Measurements from ENCODE around the gene OXTR. TPM values are rescaled to one million over a fixed set of nuclear protein-coding genes. Genes with fewer than 3 reads are reported as not detected.
A peak's percentile ranks its signal among the peaks of the same experiment; 100 is the strongest.

Gene OXTR
- total and polyA plus RNA-seq, 4 donors: 0.54 to 2.3 (median 0.72) TPM; not detected in 1

- Histone ChIP-seq H3K9me3 (ENCODE audit: control insufficient read depth, low read length) (no peaks in the 10 kb centered on the region), H3K4me3 (ENCODE audit: low read length in 2 of 2) (no peak overlapping the region), H3K27me3 (ENCODE audit: control insufficient read depth in 1 of 2, insufficient read depth in 2 of 2, low read length in 1 of 2) (no peaks in the 10 kb centered on the region), H3K36me3 (ENCODE audit: control insufficient read depth in 1 of 2, insufficient read depth in 2 of 2, low read length in 1 of 2) (no peaks in the 10 kb centered on the region), H3K4me1 (ENCODE audit: control insufficient read depth in 1 of 2, insufficient read depth in 2 of 2, low read length in 2 of 2) (no peaks in the 10 kb centered on the region), H3K27ac (ENCODE audit: low read depth in 1 of 2, low read length in 2 of 2) (no peak overlapping the region)
- 88 to 90% methylated on average over 5 of the region's 5 CpGs for WGBS, 2 donors
- intact Hi-C loops (cut with DNase I): no loop called here
- DNase-seq: peak in 1 of 2 donors; percentile 47
- no peak for ATAC-seq (ENCODE audit: low FRiP score)
Measured at GRCh38 chr3:8739757-8740504, 29.5 kb downstream of the OXTR start.

GRCh38 chr3:8738639-8739038 lies 30.8 kb downstream of the OXTR start:
- no peaks in the 10 kb centered on the region for H3K4me1 ChIP-seq (ENCODE audit: control insufficient read depth in 1 of 2, insufficient read depth in 2 of 2, low read length in 2 of 2)
- DNase-seq: no peak
- no peaks in the 10 kb centered on the region for H3K36me3 ChIP-seq (ENCODE audit: control insufficient read depth in 1 of 2, insufficient read depth in 2 of 2, low read length in 1 of 2)
- intact Hi-C loops (cut with DNase I): no loop called here
- no peak overlapping the region for H3K27ac ChIP-seq (ENCODE audit: low read depth in 1 of 2, low read length in 2 of 2)
- no peak for ATAC-seq (ENCODE audit: low FRiP score)
- H3K4me3 ChIP-seq (ENCODE audit: low read length in 2 of 2): no peak overlapping the region
- no peaks in the 10 kb centered on the region for H3K27me3 ChIP-seq (ENCODE audit: control insufficient read depth in 1 of 2, insufficient read depth in 2 of 2, low read length in 1 of 2)
- H3K9me3 ChIP-seq (ENCODE audit: control insufficient read depth, low read length): no peaks in the 10 kb centered on the region
- WGBS, 2 donors: 65 to 89% methylated on average over 3 of the region's 3 CpGs

- intact Hi-C loops (cut with DNase I): no loop called here
- no peaks in the 10 kb centered on the region for H3K27me3 ChIP-seq (ENCODE audit: control insufficient read depth in 1 of 2, insufficient read depth in 2 of 2, low read length in 1 of 2)
- H3K9me3 ChIP-seq (ENCODE audit: control insufficient read depth, low read length): no peaks in the 10 kb centered on the region
- DNase-seq (no peak), ATAC-seq (ENCODE audit: low FRiP score) (no peak)
- no peaks in the 10 kb centered on the region for H3K36me3 ChIP-seq (ENCODE audit: control insufficient read depth in 1 of 2, insufficient read depth in 2 of 2, low read length in 1 of 2)
- H3K27ac ChIP-seq (ENCODE audit: low read depth in 1 of 2, low read length in 2 of 2): no peak overlapping the region
- no peak overlapping the region for H3K4me3 ChIP-seq (ENCODE audit: low read length in 2 of 2)
- H3K4me1 ChIP-seq (ENCODE audit: control insufficient read depth in 1 of 2, insufficient read depth in 2 of 2, low read length in 2 of 2): no peaks in the 10 kb centered on the region
Measured at GRCh38 chr3:8737823-8738222, 31.6 kb downstream of the OXTR start.

- Histone ChIP-seq H3K4me1 (ENCODE audit: control insufficient read depth in 1 of 2, insufficient read depth in 2 of 2, low read length in 2 of 2) (no peaks in the 10 kb centered on the region), H3K36me3 (ENCODE audit: control insufficient read depth in 1 of 2, insufficient read depth in 2 of 2, low read length in 1 of 2) (no peaks in the 10 kb centered on the region), H3K27me3 (ENCODE audit: control insufficient read depth in 1 of 2, insufficient read depth in 2 of 2, low read length in 1 of 2) (no peaks in the 10 kb centered on the region), H3K27ac (ENCODE audit: low read depth in 1 of 2, low read length in 2 of 2) (no peak overlapping the region), H3K4me3 (ENCODE audit: low read length in 2 of 2) (no peak overlapping the region), H3K9me3 (ENCODE audit: control insufficient read depth, low read length) (no peaks in the 10 kb centered on the region)
- ATAC-seq (ENCODE audit: low FRiP score) (no peak), DNase-seq (no peak)
- intact Hi-C loops (cut with DNase I): no loop called here
- 92 to 99% methylated on average over 4 of the region's 4 CpGs for WGBS, 2 donors
Measured at GRCh38 chr3:8737301-8737700, 32.1 kb downstream of the OXTR start.

- intact Hi-C loops (cut with DNase I): no loop called here
Measured at GRCh38 chr3:8736436-8736835, 33.0 kb downstream of the OXTR start.

GRCh38 chr3:8734908-8735307 lies 34.5 kb downstream of the OXTR start:
- Histone ChIP-seq H3K27ac (ENCODE audit: low read depth in 1 of 2, low read length in 2 of 2) (no peak overlapping the region), H3K9me3 (ENCODE audit: control insufficient read depth, low read length) (no peaks in the 10 kb centered on the region), H3K36me3 (ENCODE audit: control insufficient read depth in 1 of 2, insufficient read depth in 2 of 2, low read length in 1 of 2) (no peaks in the 10 kb centered on the region), H3K27me3 (ENCODE audit: control insufficient read depth in 1 of 2, insufficient read depth in 2 of 2, low read length in 1 of 2) (no peaks in the 10 kb centered on the region), H3K4me3 (ENCODE audit: low read length in 2 of 2) (no peak overlapping the region), H3K4me1 (ENCODE audit: control insufficient read depth in 1 of 2, insufficient read depth in 2 of 2, low read length in 2 of 2) (no peaks in the 10 kb centered on the region)
- DNase-seq: no peak
- ATAC-seq (ENCODE audit: low FRiP score): no peak
- 97 to 98% methylated on average over 1 of the region's 1 CpG for WGBS, 2 donors
- intact Hi-C loops (cut with DNase I): no loop called here

More at GRCh38 chr3:8736436-8736835, 33.0 kb downstream of the OXTR start:
- Histone ChIP-seq H3K9me3 (ENCODE audit: control insufficient read depth, low read length) (no peaks in the 10 kb centered on the region), H3K27me3 (ENCODE audit: control insufficient read depth in 1 of 2, insufficient read depth in 2 of 2, low read length in 1 of 2) (no peaks in the 10 kb centered on the region), H3K27ac (ENCODE audit: low read depth in 1 of 2, low read length in 2 of 2) (no peak overlapping the region), H3K4me3 (ENCODE audit: low read length in 2 of 2) (no peak overlapping the region), H3K4me1 (ENCODE audit: control insufficient read depth in 1 of 2, insufficient read depth in 2 of 2, low read length in 2 of 2) (no peaks in the 10 kb centered on the region), H3K36me3 (ENCODE audit: control insufficient read depth in 1 of 2, insufficient read depth in 2 of 2, low read length in 1 of 2) (no peaks in the 10 kb centered on the region)
- DNase-seq (peak in 1 of 2 donors; percentile 67), ATAC-seq (ENCODE audit: low FRiP score) (no peak)
- 94 to 95% methylated on average over 11 of the region's 11 CpGs for WGBS, 2 donors

GRCh38 chr3:8734137-8734878 lies 35.1 kb downstream of the OXTR start:
- intact Hi-C loops (cut with DNase I): no loop called here
- Histone ChIP-seq H3K27me3 (ENCODE audit: control insufficient read depth in 1 of 2, insufficient read depth in 2 of 2, low read length in 1 of 2) (no peaks in the 10 kb centered on the region), H3K4me3 (ENCODE audit: low read length in 2 of 2) (no peak overlapping the region), H3K36me3 (ENCODE audit: control insufficient read depth in 1 of 2, insufficient read depth in 2 of 2, low read length in 1 of 2) (no peaks in the 10 kb centered on the region), H3K4me1 (ENCODE audit: control insufficient read depth in 1 of 2, insufficient read depth in 2 of 2, low read length in 2 of 2) (no peaks in the 10 kb centered on the region), H3K27ac (ENCODE audit: low read depth in 1 of 2, low read length in 2 of 2) (no peak overlapping the region), H3K9me3 (ENCODE audit: control insufficient read depth, low read length) (no peaks in the 10 kb centered on the region)
- ATAC-seq (ENCODE audit: low FRiP score) (no peak), DNase-seq (peak in 1 of 2 donors; percentile 58)
- 85 to 89% methylated on average over 19 of the region's 19 CpGs for WGBS, 2 donors

- WGBS, 2 donors: 55 to 60% methylated on average over 23 of the region's 23 CpGs
- H3K36me3 ChIP-seq (ENCODE audit: control insufficient read depth in 1 of 2, insufficient read depth in 2 of 2, low read length in 1 of 2): no peaks in the 10 kb centered on the region
- no peak within 1 kb of the TSS for H3K27ac ChIP-seq (ENCODE audit: low read depth in 1 of 2, low read length in 2 of 2)
- H3K9me3 ChIP-seq (ENCODE audit: control insufficient read depth, low read length): no peaks in the 10 kb centered on the region
- H3K27me3 ChIP-seq (ENCODE audit: control insufficient read depth in 1 of 2, insufficient read depth in 2 of 2, low read length in 1 of 2): no peaks in the 10 kb centered on the region
- H3K4me1 ChIP-seq (ENCODE audit: control insufficient read depth in 1 of 2, insufficient read depth in 2 of 2, low read length in 2 of 2): no peaks in the 10 kb centered on the region
- intact Hi-C loops (cut with DNase I): no loop called here
- DNase-seq: peak in 1 of 2 donors; percentile 63
- no peak for ATAC-seq (ENCODE audit: low FRiP score)
- no peak within 1 kb of the TSS for H3K4me3 ChIP-seq (ENCODE audit: low read length in 2 of 2)
Measured at GRCh38 chr3:8733332-8734094, 35.9 kb downstream of the OXTR start, which contains the start of gene CAV3. TSS of gene CAV3 (plus strand) at chr3:8733802. CDS start at chr3:8733877, 75 bp downstream.
